ENCODE measurements around the gene RAP1GAP2.
"Not testable (repeated sequence)": the region's sequence is repeated elsewhere in the genome, so short reads cannot be mapped to it uniquely, and the experiment has no call there.

Gene RAP1GAP2

DNA sequence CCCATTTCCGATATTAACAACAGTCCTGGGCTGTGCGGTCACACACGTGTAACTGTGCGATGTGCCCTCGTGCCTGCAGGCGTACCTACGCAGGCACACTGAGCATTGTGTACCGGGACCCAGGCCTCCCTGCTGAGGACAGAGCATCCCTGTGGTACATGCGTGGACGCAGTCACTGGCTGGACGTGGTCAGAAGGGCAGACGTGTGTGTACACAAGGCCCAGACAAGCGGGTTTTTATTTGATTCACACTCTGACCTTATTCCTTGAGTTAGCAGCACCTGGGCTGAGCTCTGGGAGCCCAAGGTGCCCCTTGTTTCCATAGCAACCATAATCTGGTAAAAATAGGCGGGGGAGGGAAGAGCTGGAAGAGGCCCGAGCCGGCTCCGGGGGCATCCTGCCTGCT lies 19.5 kb downstream of the RAP1GAP2 start:
- Histone ChIP-seq H3K9me3 (replicated peaks; ENCODE audit: insufficient read depth, low read length) (no peaks in the 10 kb centered on the region), H3K4me1 (ENCODE audit: low read length) (peaks cover 19% of the 10 kb centered on the region), H3K4me3 (ENCODE audit: low read length) (no peak overlapping the region), H3K4me2 (ENCODE audit: low read depth, low read length) (no peak overlapping the region), H3K36me3 (replicated peaks; ENCODE audit: insufficient read depth, low read length) (no peaks in the 10 kb centered on the region), H3K79me2 (ENCODE audit: low read length) (no peaks in the 10 kb centered on the region), H3K27ac (ENCODE audit: low read length) (no peak overlapping the region), H3K9me2 (replicated peaks; ENCODE audit: insufficient read depth, low read length) (no peaks in the 10 kb centered on the region), H2AFZ (ENCODE audit: low read length) (no peak overlapping the region), H3F3A (ENCODE audit: insufficient read depth, low read length) (peaks cover 24% of the 10 kb centered on the region), H4K20me1 (ENCODE audit: insufficient read depth, low read length) (no peaks in the 10 kb centered on the region), H3K27me3 (replicated peaks; ENCODE audit: insufficient read depth, low read length) (0 out of 2 replicates have a peak, but pooled peaks cover 5% of the 10 kb centered on the region), H3K9ac (ENCODE audit: low read length) (no peak overlapping the region)
- no peak for DNase-seq
- TF ChIP-seq, protein P1, sequence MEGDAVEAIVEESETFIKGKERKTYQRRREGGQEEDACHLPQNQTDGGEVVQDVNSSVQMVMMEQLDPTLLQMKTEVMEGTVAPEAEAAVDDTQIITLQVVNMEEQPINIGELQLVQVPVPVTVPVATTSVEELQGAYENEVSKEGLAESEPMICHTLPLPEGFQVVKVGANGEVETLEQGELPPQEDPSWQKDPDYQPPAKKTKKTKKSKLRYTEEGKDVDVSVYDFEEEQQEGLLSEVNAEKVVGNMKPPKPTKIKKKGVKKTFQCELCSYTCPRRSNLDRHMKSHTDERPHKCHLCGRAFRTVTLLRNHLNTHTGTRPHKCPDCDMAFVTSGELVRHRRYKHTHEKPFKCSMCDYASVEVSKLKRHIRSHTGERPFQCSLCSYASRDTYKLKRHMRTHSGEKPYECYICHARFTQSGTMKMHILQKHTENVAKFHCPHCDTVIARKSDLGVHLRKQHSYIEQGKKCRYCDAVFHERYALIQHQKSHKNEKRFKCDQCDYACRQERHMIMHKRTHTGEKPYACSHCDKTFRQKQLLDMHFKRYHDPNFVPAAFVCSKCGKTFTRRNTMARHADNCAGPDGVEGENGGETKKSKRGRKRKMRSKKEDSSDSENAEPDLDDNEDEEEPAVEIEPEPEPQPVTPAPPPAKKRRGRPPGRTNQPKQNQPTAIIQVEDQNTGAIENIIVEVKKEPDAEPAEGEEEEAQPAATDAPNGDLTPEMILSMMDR (IDR thresholded peaks at IDR 0.05; ENCODE audit: low read length): no peak
- no peak for TF ChIP-seq EZH2phosphoT487 (IDR thresholded peaks at IDR 0.05; ENCODE audit: low read length)
- no peak for TF ChIP-seq EZH2 (optimal IDR thresholded peaks at IDR 0.05; ENCODE audit: low read depth, low read length)

DNA sequence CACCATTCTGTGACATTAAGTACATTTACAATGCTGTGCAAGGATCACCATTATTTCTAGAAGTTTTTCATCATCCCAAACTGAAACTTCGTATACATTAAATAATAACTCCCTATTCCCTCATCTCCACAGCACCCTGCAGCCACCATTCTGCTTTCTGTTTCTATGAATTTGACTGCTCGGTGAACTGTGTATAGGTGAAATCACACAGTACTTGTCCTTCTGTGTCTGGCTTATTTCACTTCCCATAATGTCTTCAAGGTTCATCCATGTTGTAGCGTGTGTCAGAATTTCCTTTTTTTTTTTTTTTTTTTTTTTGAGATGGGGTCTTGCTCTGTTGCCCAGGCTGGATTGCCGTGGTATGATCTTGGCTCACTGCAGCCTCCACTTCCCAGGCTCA lies 20.4 kb downstream of the RAP1GAP2 start:
- Histone ChIP-seq H2AFZ (ENCODE audit: low read length) (no peak overlapping the region), H3K36me3 (replicated peaks; ENCODE audit: insufficient read depth, low read length) (no peaks in the 10 kb centered on the region), H3K9me2 (replicated peaks; ENCODE audit: insufficient read depth, low read length) (no peaks in the 10 kb centered on the region), H3K4me3 (ENCODE audit: low read length) (no peak overlapping the region), H3K9me3 (replicated peaks; ENCODE audit: insufficient read depth, low read length) (no peaks in the 10 kb centered on the region), H3K9ac (ENCODE audit: low read length) (no peak overlapping the region), H3F3A (ENCODE audit: insufficient read depth, low read length) (peaks cover 24% of the 10 kb centered on the region), H3K79me2 (ENCODE audit: low read length) (no peaks in the 10 kb centered on the region), H3K4me2 (ENCODE audit: low read depth, low read length) (no peak overlapping the region), H3K27me3 (replicated peaks; ENCODE audit: insufficient read depth, low read length) (0 out of 2 replicates have a peak, but pooled peaks cover 5% of the 10 kb centered on the region), H3K27ac (ENCODE audit: low read length) (no peak overlapping the region), H4K20me1 (ENCODE audit: insufficient read depth, low read length) (no peaks in the 10 kb centered on the region), H3K4me1 (ENCODE audit: low read length) (peaks cover 19% of the 10 kb centered on the region)
- no peak for TF ChIP-seq EZH2phosphoT487 (IDR thresholded peaks at IDR 0.05; ENCODE audit: low read length)
- no peak for TF ChIP-seq EZH2 (optimal IDR thresholded peaks at IDR 0.05; ENCODE audit: low read depth, low read length)
- TF ChIP-seq, protein P1 (IDR thresholded peaks at IDR 0.05; ENCODE audit: low read length): no peak
- DNase-seq: no peak

DNA sequence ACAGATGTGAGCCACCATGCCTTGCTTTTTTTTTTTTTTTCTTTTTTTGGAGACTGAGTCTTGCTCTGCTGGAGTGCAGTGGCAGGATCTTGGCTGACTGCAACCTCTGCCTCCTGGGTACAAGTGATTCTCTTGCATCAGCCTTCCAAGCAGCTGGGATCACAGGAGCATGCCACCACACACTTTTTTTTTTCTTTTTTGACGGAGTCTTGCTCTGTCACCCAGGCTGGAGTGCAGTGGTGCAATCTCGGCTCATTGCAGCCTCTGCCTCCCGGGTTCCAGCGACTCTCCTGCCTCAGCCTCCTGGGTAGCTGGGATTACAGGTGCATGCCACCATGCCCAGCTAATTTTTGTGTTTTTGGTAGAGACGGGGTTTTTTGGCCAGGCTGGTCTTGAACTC lies 23.1 kb downstream of the RAP1GAP2 start:
- not testable (repeated sequence) for H3K4me2 ChIP-seq (ENCODE audit: low read depth, low read length)

DNA sequence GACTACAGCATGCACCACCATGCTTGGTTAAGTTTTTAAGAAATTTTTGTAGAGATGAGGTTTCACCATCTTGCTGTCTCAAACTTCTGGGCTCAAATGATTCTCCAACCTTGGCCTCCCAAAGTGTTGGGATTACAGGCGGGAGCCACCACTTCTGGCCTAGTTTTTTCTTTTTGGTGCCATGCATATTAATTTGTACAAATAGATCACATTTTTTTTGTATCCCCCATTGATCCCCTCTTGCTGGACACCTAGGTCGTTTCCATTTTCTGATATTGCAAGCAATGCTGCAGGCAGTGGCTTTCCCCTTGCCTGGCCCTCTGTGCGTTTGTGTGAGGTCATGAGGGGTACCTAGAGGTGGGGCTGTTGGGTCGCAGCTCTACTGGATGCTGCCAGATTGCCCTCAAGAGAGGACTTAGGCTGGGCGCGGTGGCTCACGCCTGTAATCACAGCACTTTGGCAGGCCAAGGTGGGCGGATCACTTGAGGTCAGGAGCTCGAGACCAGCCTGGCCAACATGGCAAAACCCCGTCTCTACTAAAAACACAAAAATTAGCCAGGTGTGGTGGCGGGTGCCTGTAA lies 23.8 kb downstream of the RAP1GAP2 start:
- Histone ChIP-seq H3K9me3 (replicated peaks; ENCODE audit: insufficient read depth, low read length) (no peaks in the 10 kb centered on the region), H3F3A (ENCODE audit: insufficient read depth, low read length) (peaks cover 14% of the 10 kb centered on the region; the same call in 1 of the 2 replicates), H3K9me2 (replicated peaks; ENCODE audit: insufficient read depth, low read length) (no peaks in the 10 kb centered on the region), H3K27me3 (replicated peaks; ENCODE audit: insufficient read depth, low read length) (no peaks in the 10 kb centered on the region), H3K36me3 (replicated peaks; ENCODE audit: insufficient read depth, low read length) (no peaks in the 10 kb centered on the region), H3K4me3 (ENCODE audit: low read length) (no peak overlapping the region), H2AFZ (ENCODE audit: low read length) (no peak overlapping the region), H3K27ac (ENCODE audit: low read length) (no peak overlapping the region), H3K9ac (ENCODE audit: low read length) (no peak overlapping the region), H3K79me2 (ENCODE audit: low read length) (no peaks in the 10 kb centered on the region), H4K20me1 (ENCODE audit: insufficient read depth, low read length) (no peaks in the 10 kb centered on the region), H3K4me2 (ENCODE audit: low read depth, low read length) (no peak overlapping the region), H3K4me1 (ENCODE audit: low read length) (peaks cover 11% of the 10 kb centered on the region)
- no peak for DNase-seq
- no peak for TF ChIP-seq EZH2 (optimal IDR thresholded peaks at IDR 0.05; ENCODE audit: low read depth, low read length)
- TF ChIP-seq, protein P1 (IDR thresholded peaks at IDR 0.05; ENCODE audit: low read length): no peak
- no peak for TF ChIP-seq EZH2phosphoT487 (IDR thresholded peaks at IDR 0.05; ENCODE audit: low read length)

More for the DNA sequence above, 23.1 kb downstream of the RAP1GAP2 start:
- peaks cover 13% of the 10 kb centered on the region for H3K4me1 ChIP-seq (ENCODE audit: low read length)
- not testable (repeated sequence) for H3K27ac ChIP-seq (ENCODE audit: low read length); H3K27me3 ChIP-seq (replicated peaks; ENCODE audit: insufficient read depth, low read length); H2AFZ ChIP-seq (ENCODE audit: low read length); DNase-seq; H3K36me3 ChIP-seq (replicated peaks; ENCODE audit: insufficient read depth, low read length); H3K9me2 ChIP-seq (replicated peaks; ENCODE audit: insufficient read depth, low read length); H4K20me1 ChIP-seq (ENCODE audit: insufficient read depth, low read length); H3K9me3 ChIP-seq (replicated peaks; ENCODE audit: insufficient read depth, low read length); H3K4me3 ChIP-seq (ENCODE audit: low read length); H3K79me2 ChIP-seq (ENCODE audit: low read length); H3K9ac ChIP-seq (ENCODE audit: low read length)
- H3F3A ChIP-seq (ENCODE audit: insufficient read depth, low read length): peaks cover 19% of the 10 kb centered on the region

Data from MM.1S (cell line).